Skin epidermis (tissue), 12 donors: ENCODE measurements around the gene VGF.

ENCODE experiments used
- H3K27ac ChIP-seq, 21 experiments: fragments of 200-600 bp; sonication (generic) in 11 of 21; one replicate each; pipeline ENCODE4 v1.5.0; 2020; ENCODE audit warnings: mild to moderate bottlenecking in 3 of 21, inconsistent platforms in 2 of 21, moderate library complexity in 2 of 21
- H3K4me3 ChIP-seq, 7 experiments: fragments of 200-600 bp; sonication (generic) in 2 of 7; one replicate each; pipeline ENCODE4 v1.5.0; 2020; ENCODE audit warnings: inconsistent platforms in 2 of 7, mild to moderate bottlenecking in 2 of 7, moderate library complexity in 1 of 7

The VGF gene

DNA sequence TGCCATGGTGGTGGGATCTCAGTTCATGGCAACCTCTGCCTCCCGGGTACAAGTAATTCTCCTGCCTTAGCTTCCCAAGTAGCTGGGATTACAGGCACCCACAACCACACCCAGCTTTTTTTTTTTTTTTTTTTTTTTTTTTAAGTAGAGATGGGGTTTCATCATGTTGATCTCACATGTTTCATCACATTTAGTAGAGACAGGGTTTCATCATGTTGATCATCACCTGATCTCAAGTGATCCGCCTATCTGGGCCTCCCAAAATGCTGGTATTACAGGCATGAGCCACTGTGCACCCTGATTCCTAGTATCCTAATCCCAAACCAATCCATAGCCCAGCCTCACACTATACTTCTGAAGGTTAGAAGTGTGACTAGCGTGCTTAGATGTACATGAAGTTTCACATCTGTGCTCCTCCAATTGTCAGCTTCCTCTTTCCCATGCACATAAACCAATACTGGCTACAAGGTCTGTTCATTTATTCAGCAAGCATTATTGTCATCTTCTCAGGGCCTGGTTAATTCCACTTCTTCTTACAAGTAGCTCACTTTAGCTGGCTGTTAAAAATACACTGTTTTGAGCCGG lies 21.6 kb upstream of the VGF start:
- Histone ChIP-seq H3K27ac (no peak overlapping the region), H3K4me3 (no peak overlapping the region)

DNA sequence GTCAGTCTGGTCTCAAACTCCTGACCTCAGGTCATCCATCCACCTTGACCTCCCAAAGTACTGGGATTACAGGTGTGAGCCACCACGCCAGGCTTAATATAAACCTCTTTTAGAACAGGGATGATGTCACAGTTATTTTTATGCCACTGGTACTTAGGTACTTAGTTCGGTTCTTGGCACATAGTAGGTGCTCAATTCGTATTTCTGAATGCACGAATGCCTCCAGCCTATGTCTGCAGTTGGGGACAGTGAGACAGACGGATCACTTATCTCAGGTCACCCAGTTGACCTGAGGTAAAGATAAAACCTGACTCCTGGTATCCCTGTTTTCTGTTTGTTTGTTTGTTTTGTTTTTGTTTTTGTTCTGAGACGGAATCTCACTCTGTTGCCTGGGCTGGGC lies 20.8 kb upstream of the VGF start:
- Histone ChIP-seq H3K4me3 (no peak overlapping the region), H3K27ac (no peak overlapping the region)

DNA sequence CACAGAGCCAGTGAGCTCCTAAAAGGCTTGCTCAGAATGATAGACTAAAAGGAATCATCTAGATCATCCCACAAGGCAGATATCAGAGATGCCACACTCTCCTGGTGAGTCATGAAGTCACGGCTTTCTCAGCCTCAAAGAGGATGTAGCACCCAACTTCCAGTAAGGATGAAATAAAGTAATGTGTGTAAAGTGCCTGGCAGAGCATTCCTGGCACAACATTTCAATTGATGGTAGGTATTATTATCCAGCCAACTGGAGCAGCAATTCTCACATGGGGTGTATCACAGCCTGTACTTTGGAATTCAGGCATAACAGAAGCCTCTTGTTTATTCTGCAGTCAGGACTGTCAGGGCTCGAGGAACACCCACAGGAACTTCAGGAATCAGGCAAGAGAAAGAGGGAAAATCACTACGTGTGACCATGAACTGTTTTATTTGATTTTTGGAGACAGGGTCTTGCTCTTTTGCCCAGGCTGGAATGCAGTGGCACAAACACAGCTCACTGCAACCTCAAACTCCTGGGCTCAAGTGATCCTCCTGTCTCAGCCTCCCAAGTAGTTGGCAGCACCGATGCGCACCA lies 20.0 kb upstream of the VGF start:
- Histone ChIP-seq H3K27ac (no peak overlapping the region), H3K4me3 (no peak overlapping the region)

DNA sequence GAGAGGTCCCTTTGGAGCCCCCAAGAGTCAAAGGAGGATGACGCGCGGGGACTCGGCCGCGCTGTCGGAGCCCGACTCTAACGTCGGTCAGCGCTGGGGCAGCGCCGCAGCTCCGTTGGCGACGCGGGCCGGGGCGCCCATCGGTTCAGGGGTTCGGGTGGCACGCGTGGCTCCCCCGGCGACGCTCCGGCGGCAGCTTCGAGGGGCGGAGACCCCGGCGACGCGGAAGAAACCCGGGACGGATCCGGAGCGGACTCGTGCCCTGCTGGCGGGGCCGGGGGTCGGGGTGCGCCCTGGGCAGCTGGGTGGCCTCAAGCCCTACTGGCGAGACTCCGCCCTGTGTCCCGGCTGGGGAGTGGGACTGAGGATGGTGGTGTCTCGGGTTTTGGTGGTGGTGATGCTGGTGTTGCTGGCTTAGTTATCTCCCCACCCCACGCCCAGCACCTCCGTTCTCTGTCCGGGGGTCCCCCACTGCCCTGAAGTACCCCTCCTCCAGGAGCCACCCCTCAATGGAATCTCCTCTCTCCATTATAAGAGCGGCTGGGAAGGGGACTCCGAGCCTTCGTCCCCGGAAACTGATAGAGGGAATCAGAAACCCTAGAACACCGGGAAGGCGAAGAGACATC lies 14.9 kb upstream of the VGF start, which contains the start of gene NAT16:
NAT16 (minus strand) TSS at position 164 of the 626 bp plus-strand sequence. CDS start 5,486 bp downstream, outside the sequence.
- no peak within 1 kb of the TSS for H3K4me3 ChIP-seq
- H3K27ac ChIP-seq = no peak within 1 kb of the TSS

DNA sequence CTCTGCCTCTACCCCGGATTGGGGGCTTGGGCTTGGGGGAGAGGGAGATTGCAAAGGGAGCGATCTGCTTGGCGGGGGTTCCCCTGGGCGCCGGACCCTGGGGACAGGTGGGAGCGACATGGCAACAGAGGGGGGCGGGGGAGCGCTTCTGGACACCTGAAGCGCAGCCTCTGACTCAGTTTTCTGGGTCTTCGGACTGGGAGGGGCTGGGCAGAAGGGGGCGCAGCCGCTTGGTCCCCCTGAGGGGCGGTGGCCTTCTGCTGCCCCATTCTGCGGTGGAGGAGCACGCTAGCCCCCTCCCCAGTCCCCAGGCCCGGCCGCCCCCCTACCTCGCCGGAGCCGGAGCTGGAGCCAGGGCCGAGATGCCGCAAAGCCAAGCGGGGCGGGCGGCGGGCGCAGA lies 14.3 kb upstream of the VGF start:
- no peak overlapping the region for H3K27ac ChIP-seq
- no peak overlapping the region for H3K4me3 ChIP-seq

DNA sequence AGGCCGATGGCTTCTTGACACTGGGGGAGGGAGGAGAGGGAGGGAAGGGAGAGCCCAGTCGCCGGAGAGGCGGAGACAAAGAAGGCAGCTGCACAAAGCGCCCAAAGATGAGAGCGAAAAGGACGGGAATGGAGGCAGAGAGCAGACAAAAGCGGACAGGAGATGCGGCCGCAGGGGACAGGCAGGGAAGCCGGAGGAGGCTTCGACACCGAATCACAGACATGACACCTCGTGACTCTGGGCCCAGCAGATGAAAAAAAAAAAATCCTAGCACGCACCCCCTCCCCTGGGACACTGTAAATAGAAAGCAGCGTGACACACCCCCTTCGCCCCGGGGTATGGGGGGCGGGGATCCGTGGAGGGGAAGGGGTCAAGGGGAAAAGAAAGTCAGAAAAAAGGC lies 13.7 kb upstream of the VGF start:
- no peak overlapping the region for H3K4me3 ChIP-seq
- no peak overlapping the region for H3K27ac ChIP-seq

DNA sequence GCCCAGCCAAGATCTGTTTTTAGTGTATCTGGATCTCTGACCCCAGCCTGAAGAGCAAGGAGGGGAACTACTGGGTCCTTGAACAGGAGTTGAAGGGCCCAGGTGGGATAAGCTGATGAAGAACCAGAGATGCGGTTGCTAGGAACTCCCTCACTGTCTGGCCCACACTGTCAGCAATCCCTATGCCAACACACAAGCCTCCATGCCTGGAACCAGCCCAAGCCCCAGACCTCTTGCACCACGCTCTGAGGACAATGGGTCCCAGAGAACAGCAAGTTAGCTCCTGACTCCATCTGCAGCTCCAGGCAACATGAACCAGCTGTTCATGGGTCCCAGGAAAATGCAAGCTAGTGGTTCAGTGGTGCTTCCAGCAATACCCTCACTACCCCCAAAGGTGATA lies 12.3 kb upstream of the VGF start:
- Histone ChIP-seq H3K4me3 (no peak overlapping the region), H3K27ac (no peak overlapping the region)

DNA sequence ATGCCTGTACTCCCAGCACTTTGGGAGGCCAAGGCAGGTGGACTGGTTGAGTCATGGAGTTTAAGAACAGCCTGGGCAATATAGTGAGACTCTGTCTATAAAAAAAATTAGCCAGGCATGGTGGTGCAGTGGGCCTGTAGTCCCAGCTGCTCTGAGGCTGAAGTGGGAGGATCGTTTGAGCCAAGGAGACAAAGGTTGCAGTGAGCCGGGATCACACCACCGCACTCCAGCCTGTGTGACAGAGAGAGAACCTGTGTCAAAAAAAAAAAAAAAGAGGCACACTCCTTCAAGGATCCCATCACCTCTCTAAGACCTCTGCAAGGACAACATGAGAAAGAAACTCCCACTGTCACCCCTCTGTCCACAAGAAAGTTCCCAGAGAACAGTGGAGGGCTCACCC lies 10.3 kb upstream of the VGF start:
- no peak overlapping the region for H3K4me3 ChIP-seq
- H3K27ac ChIP-seq = no peak overlapping the region

DNA sequence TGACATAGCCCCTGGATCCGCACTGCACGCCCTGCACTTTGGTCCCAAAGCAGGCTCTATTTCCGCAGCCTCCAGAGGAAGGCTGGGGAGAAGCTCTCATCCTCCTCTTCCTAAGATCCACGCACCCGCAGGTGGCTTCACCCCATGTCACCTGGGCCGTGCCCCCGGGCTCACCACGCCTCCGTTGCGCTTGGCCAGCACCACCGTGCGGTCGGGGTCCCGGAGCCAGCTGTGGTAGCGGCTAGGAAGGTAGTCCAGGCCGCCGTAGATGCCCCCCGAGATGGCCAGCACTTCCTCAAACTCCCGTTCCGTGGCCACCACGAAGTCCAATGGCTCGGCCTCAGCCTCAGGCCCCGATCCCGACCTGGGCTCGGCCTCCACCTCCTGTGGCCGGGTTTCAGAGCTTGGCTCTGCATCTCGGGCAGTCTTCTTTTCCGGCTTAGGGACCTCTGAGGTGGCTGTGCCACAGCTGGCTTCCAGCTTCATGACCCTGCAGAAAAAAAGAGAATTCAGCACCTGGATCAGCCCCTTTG lies 9.0 kb upstream of the VGF start:
- H3K27ac ChIP-seq = no peak overlapping the region
- H3K4me3 ChIP-seq = no peak overlapping the region

DNA sequence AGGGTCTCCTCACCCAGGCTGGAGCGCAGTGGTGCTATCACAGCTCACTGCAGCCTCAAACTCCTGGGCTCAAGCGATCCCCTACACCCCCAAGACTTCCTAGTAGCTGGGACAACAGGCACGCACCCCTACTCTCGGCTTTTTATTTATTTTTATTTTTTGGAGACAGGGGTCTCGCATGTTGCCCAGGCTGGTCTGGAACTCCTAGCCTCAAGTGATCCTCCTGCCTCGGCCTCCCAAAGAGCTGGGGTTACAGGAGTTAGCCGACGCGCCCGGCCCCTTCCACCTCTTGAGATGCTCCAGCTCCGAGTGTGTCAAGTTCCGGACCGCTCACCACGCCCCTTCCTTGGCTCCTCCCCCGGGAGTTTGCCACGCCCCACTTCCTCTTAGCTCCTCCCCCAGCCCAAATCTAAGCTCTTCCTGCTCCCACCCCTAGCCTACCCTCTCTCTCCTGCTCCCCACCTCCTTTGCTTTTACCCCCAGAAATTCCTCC lies 8.4 kb upstream of the VGF start:
- Histone ChIP-seq H3K4me3 (no peak overlapping the region), H3K27ac (no peak overlapping the region)

DNA sequence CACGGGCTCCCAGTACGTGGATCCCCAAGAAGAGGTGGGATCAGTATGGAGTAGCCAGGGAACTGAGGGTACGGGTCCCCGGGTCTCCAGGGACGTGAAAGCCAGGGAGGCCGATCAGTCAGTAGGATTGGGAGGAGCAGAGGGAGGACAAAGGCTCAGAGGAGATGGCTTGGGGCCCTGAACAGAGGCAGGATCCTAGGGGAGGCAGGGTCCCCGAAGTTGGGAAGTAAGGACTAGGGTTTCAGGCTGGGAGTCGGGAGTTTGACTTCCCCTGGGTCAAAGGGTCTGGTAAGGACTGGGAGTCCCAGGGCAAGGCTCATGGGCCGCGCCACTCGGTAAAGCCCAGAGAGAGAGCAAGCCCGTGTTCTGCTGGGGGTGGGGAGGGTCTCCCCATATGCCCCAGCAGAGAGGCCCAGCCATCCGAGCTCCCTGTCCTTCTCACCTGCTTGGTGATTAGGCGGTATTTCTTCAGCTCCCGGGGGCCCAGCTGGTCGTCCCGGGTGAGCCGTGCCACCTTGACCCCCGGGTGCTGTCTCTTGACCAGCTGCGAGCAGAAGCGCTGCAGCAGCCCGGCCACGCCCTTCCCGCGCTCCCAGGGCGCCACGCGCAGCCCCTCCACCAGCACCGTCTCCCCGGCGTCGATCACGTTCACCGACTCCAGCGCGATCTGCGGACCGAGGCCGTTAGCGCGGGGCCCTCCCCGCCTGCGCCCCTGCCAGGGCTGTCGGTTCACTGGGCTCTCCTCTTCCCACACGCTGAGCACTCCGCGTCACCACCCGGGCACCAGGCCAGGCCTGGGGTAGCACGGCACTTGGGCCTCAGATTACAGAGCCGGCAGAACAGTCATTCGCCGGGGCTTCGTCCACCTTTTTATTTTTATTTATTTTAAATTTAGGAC lies 7.7 kb upstream of the VGF start:
- Histone ChIP-seq H3K4me3 (no peak overlapping the region), H3K27ac (no peak overlapping the region)

DNA sequence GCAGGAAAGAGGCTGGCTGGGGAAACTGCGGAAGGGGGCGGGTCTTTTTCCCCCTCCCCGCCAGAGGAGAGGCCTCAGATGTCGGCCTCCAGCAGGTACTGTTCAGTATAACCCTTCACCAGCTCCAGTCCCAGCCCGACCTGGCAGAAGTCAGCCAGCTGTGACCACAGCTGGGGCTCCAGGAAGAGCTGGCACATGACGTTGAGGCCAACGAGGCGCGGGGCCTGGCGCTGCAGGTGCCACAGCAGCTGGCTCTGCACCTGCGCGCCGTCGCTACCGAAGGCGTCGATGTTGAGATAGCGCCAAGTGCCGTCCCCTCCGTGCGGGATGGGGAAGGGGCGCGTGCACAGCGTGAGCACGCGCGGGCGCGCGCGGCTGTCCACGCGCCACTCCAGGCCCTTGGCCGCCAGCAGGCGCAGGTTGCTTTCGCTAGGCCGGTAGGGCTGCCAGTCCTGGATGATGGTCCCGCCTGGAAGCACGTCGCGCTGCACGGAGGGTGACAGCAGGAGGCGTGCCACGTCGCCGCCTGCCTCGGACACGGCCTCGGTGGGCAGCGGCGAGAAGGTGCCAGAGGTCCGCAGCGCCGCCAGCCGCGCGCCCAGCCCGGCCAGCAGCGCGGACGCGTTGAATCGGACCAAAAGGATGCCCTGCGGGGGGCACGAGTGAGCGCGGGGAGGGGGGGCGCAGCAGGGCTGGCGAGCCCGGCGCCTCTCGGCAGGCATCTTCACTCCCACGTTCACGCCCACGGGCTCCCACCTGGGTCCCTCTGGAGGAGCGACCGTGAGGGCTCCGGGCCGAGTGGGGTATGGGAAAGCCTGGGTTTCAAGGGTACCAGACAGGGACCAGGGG lies 6.9 kb upstream of the VGF start:
- Histone ChIP-seq H3K4me3 (no peak overlapping the region), H3K27ac (no peak overlapping the region)

DNA sequence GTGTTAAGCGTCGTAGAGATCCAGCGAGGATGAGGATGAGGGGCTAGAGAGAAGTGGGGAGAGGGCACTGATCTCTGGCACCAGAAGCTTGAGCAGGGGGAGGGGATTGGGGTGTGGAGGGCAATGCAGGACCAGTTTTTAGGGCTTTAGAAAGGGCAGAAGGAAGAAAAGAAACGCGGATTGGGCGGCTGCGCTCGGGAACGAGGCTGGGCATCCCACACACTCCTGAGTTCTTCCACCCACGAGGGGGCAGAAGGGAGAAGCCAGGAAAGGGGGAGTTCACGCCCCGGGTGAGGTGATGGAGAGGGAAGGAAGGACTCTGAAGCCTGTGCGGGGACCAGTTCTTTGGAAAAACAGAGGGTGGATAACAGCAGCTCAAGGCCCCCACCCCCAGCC lies 6.1 kb upstream of the VGF start:
- Histone ChIP-seq H3K27ac (no peak overlapping the region), H3K4me3 (no peak overlapping the region)

DNA sequence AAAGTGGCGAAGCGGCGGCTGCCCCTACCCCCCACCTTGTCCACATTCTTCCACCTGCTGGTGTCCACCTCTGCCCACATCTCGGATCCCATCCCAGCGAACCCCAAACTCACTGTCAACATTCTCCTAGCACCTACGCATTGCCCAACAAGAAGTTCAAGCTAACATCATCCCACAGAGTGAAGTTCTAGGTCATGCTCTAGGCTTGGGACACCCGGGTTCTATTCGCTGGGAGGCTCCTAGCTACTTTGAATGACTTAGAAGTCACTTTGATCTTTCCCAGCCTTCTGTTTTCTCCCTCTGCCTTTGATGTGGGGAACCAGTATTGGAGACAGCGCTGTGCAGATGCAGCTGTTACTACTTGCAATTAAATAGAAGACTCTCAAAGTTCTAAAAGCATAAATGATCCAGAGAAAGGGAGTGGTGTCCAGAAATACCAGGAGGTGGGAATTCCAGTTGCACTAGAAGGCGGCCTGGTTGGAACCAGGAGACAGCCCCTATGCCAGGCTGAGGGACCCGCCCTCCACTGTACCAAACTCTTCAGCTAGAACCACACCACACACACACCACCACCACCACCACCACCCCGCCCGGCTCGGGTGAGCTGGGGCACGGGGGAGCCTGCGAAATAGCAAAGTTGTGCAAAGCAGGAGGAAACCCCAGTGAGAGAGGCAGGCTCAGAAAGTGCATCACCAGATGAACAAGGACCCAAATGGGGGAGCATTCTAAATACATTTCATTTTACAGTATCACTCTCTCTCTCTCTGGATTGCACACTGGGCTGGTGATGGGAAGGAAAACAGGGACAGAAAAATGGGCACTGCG lies 5.5 kb upstream of the VGF start:
- H3K27ac ChIP-seq = no peak overlapping the region
- H3K4me3 ChIP-seq = no peak overlapping the region

DNA sequence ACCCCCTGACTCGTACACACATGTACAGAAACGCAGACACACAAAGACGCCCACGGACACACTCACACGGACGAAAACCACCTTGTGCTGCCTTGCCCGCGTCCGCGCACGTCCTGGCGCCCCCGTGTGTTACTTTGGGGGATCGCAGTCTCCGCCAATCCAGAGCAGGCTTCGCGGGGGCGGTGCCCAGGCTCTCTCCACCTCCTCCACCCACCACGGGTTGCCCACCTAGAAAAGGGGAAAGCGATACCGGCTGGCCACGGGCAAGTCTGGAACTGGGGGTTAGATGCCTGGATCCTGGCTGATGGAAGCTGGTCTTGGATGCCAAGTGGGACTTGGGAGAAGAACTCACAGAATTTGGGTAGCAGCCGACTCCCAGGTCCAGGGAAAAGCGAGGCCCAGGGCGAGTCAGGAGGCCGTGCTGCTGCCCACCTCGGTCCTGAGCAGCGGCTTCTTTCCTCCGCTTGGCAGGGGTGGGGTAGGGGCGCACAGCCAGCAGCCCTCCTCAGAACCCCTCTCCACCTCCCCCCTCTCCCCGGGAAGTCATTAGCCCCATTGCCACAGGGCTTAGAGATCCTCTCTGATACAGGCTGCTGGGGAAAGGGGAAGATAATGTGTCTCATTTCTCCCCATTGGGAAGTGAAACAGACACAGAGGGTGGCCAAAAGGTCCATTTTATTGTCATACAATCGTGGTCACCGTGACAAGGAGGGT lies 4.6 kb upstream of the VGF start:
- Histone ChIP-seq H3K4me3 (no peak overlapping the region), H3K27ac (no peak overlapping the region)

DNA sequence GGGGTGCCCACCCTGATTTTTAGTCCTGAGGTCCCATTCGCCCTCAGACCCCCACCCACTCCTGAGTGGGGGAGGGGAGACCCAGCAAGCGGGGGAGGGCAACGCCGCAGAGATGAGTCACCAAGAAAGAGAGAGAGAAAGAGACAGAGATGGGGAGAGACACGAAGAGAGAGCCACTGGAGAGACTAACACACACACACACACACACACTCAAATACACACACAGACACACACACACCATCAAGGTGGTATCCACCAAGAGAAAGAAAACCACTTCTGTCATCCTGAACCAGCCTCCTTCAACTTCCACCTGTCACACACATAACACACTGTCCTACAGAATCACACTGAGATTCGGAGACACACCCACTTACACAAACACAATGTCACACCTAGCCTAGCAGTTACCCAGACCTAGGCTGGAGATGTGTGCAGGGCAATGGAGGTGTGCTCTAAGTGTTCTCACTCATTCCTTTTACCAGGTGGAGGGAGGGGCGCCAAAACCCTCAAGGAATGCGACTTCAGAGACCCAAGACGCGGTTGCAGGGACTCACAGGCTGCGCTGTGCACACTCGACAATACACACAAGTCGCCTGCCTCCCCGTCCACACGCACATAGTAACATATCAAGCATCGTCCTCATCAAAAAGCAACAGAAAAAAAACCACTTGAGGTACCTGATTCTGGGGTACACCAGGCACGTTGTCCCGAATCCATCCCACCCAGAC lies 3.9 kb upstream of the VGF start:
- no peak overlapping the region for H3K4me3 ChIP-seq

DNA sequence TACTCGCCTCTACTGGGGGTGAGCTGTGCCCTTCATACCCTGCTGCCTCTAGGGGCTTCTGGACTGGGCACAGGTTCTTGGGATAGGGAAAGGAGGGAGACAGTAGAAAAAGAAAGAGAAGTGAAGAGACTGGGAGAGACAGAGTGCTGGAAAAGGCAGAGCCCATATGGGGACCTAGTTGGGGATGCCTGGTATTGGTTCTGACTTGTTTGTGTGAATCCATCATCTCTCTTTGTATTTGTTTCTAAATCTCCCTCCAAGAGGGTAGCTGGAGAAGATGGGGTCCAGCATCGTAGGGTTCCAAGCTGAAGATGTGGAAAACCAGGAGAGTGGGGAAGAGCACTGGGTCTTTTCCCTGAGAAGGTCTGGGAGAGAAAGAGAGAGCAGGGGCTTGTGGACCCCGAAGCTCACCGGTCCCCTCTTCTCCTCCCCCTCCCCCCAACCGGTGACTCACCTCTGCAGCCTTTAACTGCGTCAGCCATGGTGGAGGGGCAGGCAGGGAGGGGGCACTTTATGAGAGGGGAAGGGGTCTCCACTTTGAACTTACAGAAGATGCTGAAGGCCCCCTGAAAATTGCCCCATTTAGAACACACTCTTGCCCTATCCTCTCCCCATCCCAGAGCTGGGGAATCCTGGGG lies 3.2 kb upstream of the VGF start:
- no peak overlapping the region for H3K4me3 ChIP-seq
- H3K27ac ChIP-seq = no peak overlapping the region

More for the DNA sequence above, 3.9 kb upstream of the VGF start:
- no peak overlapping the region for H3K27ac ChIP-seq
